ENCODE results near the gene EVI5L.

- TF ChIP-seq CTCF (conservative IDR thresholded peaks at IDR 0.05 in 1 of 2, IDR thresholded peaks at IDR 0.05 in 1 of 2; ENCODE audit: low read depth in 1 of 2, low read length in 2 of 2) (no peak), EZH2 (IDR thresholded peaks at IDR 0.05; ENCODE audit: low read length, missing control alignments) (no peak)
These were observed 38.3 kb downstream of the EVI5L start for GRCh38 chr19:7868326-7868670.
